ENCODE measurements around the gene NDC80. TPM values are rescaled to one million over a fixed set of nuclear protein-coding genes. Genes with fewer than 3 reads are reported as not detected.

The NDC80 gene
- total and polyA plus RNA-seq, 9 of the 15 experiments (the other 6 are each of a cell fraction or from before 2014, with no cell fraction given), result 65.2 to 97.9 (median 83.3) TPM

DNA sequence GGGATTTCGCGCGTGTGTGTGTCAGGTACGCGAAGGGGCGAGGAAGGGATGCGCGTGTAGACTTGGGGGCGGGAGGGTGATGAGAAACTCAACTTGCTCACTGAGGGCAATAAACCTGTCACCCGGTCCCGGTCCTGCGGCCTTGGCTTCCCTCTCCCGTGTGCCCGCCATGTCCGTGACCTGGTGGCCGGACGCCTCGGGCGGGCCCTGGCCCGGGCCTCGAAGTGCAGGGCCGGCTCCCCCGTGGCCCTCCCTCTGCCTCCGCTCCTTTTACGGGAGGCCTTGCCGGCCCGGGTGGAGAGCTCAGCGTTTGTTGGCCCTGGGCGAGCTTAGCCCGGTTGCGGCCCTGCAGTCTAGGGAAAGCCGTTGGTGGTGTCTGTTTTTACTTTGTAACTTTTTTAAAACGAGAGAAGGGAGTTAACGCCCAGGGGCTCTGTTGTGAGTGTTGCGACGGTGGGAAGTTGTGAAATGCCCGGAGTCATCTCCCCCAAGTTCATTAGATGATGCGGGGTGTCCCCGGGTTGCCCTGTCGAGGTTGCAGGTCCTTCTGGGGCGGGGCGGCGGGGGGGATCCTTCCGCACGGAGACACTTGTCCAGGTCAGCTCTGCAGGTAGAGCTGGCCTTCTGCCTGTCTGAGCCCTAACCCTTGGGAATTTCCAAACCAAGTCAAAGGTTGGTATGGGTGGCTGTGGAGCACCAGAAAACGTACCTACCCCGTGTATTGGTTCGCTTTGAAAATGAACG is 85.1 kb downstream of the NDC80 start (continued):
- TF ChIP-seq, protein P1, sequence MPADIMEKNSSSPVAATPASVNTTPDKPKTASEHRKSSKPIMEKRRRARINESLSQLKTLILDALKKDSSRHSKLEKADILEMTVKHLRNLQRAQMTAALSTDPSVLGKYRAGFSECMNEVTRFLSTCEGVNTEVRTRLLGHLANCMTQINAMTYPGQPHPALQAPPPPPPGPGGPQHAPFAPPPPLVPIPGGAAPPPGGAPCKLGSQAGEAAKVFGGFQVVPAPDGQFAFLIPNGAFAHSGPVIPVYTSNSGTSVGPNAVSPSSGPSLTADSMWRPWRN (IDR thresholded peaks at IDR 0.05; ENCODE audit: low read depth), result no peak
- TF ChIP-seq NFIX (CRISPR knock-in tag; IDR thresholded peaks at IDR 0.05; ENCODE audit: low read depth) (no peak), CCNT2 (IDR thresholded peaks at IDR 0.05; ENCODE audit: borderline replicate concordance, extremely low read depth, insufficient read length, low read depth, low read length) (peak; percentile 50), TAF15 (IDR thresholded peaks at IDR 0.05; ENCODE audit: low read depth, low read length) (no peak), GATAD2B (IDR thresholded peaks at IDR 0.05; ENCODE audit: borderline replicate concordance) (no peak), ZNF253 (CRISPR knock-in tag; conservative IDR thresholded peaks at IDR 0.05) (no peak), NONO (IDR thresholded peaks at IDR 0.05; ENCODE audit: low read depth in 2 of 2, low read length in 1 of 2) (no peak), BRD9 (IDR thresholded peaks at IDR 0.05; ENCODE audit: low read depth, partially characterized antibody) (no peak), NFE2L1 (tag; IDR thresholded peaks at IDR 0.05; ENCODE audit: borderline replicate concordance, low read depth) (no peak), ZKSCAN3 (CRISPR knock-in tag; IDR thresholded peaks at IDR 0.05) (no peak), CSDE1 (IDR thresholded peaks at IDR 0.05) (no peak), ZSCAN32 (CRISPR knock-in tag; IDR thresholded peaks at IDR 0.05) (no peak), ZNF146 (CRISPR knock-in tag; IDR thresholded peaks at IDR 0.05; ENCODE audit: unreplicated experiment) (no peak), ZNF589 (CRISPR knock-in tag; IDR thresholded peaks at IDR 0.05; ENCODE audit: low read depth) (0 out of 2 replicates have a peak, but pooled peaks have one; percentile 31), MAZ (CRISPR knock-in tag; conservative IDR thresholded peaks at IDR 0.05 in 1 of 2, IDR thresholded peaks at IDR 0.05 in 1 of 2) (no peak), PHB (CRISPR knock-in tag; IDR thresholded peaks at IDR 0.05) (no peak), GTF2E2 (tag; IDR thresholded peaks at IDR 0.05) (no peak), TEAD2 (tag; IDR thresholded peaks at IDR 0.05) (no peak)
- TF ChIP-seq, protein P2, sequence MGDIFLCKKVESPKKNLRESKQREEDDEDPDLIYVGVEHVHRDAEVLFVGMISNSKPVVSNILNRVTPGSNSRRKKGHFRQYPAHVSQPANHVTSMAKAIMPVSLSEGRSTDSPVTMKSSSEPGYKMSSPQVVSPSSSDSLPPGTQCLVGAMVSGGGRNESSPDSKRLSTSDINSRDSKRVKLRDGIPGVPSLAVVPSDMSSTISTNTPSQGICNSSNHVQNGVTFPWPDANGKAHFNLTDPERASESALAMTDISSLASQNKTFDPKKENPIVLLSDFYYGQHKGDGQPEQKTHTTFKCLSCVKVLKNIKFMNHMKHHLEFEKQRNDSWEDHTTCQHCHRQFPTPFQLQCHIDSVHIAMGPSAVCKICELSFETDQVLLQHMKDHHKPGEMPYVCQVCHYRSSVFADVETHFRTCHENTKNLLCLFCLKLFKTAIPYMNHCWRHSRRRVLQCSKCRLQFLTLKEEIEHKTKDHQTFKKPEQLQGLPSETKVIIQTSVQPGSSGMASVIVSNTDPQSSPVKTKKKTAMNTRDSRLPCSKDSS (IDR thresholded peaks at IDR 0.05; ENCODE audit: low read depth, partially characterized antibody), result no peak
- TF ChIP-seq, protein P3, sequence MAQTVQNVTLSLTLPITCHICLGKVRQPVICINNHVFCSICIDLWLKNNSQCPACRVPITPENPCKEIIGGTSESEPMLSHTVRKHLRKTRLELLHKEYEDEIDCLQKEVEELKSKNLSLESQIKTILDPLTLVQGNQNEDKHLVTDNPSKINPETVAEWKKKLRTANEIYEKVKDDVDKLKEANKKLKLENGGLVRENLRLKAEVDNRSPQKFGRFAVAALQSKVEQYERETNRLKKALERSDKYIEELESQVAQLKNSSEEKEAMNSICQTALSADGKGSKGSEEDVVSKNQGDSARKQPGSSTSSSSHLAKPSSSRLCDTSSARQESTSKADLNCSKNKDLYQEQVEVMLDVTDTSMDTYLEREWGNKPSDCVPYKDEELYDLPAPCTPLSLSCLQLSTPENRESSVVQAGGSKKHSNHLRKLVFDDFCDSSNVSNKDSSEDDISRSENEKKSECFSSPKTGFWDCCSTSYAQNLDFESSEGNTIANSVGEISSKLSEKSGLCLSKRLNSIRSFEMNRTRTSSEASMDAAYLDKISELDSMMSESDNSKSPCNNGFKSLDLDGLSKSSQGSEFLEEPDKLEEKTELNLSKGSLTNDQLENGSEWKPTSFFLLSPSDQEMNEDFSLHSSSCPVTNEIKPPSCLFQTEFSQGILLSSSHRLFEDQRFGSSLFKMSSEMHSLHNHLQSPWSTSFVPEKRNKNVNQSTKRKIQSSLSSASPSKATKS (CRISPR knock-in tag; IDR thresholded peaks at IDR 0.05), result no peak
- TF ChIP-seq, protein P4, sequence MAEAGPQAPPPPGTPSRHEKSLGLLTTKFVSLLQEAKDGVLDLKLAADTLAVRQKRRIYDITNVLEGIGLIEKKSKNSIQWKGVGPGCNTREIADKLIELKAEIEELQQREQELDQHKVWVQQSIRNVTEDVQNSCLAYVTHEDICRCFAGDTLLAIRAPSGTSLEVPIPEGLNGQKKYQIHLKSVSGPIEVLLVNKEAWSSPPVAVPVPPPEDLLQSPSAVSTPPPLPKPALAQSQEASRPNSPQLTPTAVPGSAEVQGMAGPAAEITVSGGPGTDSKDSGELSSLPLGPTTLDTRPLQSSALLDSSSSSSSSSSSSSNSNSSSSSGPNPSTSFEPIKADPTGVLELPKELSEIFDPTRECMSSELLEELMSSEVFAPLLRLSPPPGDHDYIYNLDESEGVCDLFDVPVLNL (CRISPR knock-in tag; IDR thresholded peaks at IDR 0.05; ENCODE audit: low read depth), result peak; percentile 70
- TF ChIP-seq, protein P5, sequence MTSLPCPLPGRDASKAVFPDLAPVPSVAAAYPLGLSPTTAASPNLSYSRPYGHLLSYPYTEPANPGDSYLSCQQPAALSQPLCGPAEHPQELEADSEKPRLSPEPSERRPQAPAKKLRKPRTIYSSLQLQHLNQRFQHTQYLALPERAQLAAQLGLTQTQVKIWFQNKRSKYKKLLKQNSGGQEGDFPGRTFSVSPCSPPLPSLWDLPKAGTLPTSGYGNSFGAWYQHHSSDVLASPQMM (CRISPR knock-in tag; IDR thresholded peaks at IDR 0.05), result no peak

Data from K562 (cell line).